Measurements from ENCODE around the gene RTN1. TPM values are rescaled to one million over a fixed set of nuclear protein-coding genes. Genes with fewer than 3 reads are reported as not detected.

RTN1 gene
- polyA plus RNA-seq, 1 experiment: 0.36 TPM

DNA sequence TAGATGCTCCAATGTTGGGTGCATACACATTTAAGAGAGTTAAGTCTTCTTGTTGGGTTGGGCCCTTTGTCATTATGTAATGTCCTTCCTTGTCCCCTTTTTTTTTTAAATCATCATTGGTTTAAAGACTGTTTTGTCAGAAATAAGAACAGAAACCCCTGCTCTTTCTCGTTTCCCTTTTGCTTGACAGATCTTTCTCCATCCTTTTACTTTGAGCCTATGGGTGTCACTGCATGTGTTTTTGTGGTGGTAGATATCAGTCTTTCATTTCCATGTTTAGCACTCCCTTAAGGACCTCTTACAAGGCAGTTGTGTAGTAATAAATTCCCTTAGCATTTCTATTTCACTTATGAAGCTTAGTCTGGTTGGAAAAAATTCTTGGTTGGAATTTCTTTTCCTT, 47.4 kb downstream of the RTN1 start:
- no peak for DNase-seq (ENCODE audit: low read depth)
- TF ChIP-seq, protein P1, sequence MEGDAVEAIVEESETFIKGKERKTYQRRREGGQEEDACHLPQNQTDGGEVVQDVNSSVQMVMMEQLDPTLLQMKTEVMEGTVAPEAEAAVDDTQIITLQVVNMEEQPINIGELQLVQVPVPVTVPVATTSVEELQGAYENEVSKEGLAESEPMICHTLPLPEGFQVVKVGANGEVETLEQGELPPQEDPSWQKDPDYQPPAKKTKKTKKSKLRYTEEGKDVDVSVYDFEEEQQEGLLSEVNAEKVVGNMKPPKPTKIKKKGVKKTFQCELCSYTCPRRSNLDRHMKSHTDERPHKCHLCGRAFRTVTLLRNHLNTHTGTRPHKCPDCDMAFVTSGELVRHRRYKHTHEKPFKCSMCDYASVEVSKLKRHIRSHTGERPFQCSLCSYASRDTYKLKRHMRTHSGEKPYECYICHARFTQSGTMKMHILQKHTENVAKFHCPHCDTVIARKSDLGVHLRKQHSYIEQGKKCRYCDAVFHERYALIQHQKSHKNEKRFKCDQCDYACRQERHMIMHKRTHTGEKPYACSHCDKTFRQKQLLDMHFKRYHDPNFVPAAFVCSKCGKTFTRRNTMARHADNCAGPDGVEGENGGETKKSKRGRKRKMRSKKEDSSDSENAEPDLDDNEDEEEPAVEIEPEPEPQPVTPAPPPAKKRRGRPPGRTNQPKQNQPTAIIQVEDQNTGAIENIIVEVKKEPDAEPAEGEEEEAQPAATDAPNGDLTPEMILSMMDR (IDR thresholded peaks at IDR 0.05; ENCODE audit: insufficient read depth, low read depth, low read length): no peak
- CTCF ChIA-PET: no interaction called here
- no peak overlapping the region for H3K4me3 ChIP-seq (ENCODE audit: low read depth, low read length)
- POLR2A ChIA-PET: no interaction called here
- H3K36me3 ChIP-seq (ENCODE audit: control insufficient read depth, insufficient read depth, low read length): no peaks in the 10 kb centered on the region
- no peaks in the 10 kb centered on the region for H3K27me3 ChIP-seq (ENCODE audit: control insufficient read depth, insufficient read depth, low read length)

DNA sequence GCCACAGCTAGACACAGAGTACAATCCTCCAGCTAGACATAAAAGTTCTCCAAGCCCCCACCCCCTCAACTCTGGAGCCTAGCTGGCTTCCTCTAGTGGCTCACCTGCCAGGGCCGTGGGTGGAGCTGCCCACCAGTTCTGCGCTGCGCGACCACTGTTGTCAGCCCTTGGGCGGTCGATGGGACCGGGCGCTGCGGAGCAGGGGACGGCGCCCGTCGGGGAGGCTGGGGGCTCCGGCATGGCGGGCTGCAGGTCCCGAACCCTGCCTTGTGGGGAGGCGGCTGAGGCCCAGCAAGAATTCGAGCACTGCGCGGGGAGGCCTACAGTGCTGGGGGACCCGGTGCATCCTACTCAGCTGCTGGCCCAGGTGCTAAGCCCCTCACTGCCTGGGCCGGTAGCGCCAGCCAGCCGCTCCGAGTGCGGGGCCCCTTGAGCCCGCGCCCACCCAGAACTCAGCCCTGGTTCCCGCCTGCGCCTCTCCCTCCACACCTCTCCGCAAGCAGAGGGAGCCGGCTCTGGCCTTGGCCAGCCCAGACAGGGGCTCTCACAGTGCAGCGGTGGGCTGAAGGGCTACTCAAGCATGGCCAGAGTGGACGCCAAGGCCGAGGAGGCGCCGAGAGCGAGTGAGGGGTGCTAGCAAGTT, 51.0 kb downstream of the RTN1 start:
- POLR2A ChIA-PET: no interaction called here
- TF ChIP-seq, protein P1 (IDR thresholded peaks at IDR 0.05; ENCODE audit: insufficient read depth, low read depth, low read length): no peak
- Histone ChIP-seq H3K27me3 (ENCODE audit: control insufficient read depth, insufficient read depth, low read length) (no peaks in the 10 kb centered on the region), H3K36me3 (ENCODE audit: control insufficient read depth, insufficient read depth, low read length) (no peaks in the 10 kb centered on the region), H3K4me3 (ENCODE audit: low read depth, low read length) (no peak overlapping the region)
- no peak for DNase-seq (ENCODE audit: low read depth)
- CTCF ChIA-PET: no interaction called here

DNA sequence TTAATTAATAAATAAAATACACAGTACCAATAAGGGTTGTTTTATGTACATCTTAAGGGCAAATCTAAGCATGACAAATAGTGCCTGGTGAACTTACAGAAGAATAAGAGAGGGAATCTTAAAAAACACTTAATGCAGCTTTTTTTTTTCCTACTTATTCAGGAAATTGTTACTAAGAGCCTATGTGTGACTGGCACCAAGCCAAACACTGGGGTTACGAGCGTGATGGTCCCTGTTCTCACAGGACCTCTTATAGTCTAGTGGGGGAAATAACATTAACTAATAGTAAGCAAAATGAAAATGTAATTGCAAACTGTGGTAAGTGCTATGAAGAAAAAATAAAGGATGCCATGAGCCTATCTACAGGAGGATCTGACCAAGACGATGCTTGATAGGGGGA, 53.6 kb downstream of the RTN1 start:
- Histone ChIP-seq H3K27me3 (ENCODE audit: control insufficient read depth, insufficient read depth, low read length) (no peaks in the 10 kb centered on the region), H3K36me3 (ENCODE audit: control insufficient read depth, insufficient read depth, low read length) (no peaks in the 10 kb centered on the region), H3K4me3 (ENCODE audit: low read depth, low read length) (no peak overlapping the region)
- ChIA-PET POLR2A (no interaction called here), CTCF (no interaction called here)
- no peak for DNase-seq (ENCODE audit: low read depth)
- TF ChIP-seq, protein P1 (IDR thresholded peaks at IDR 0.05; ENCODE audit: insufficient read depth, low read depth, low read length): no peak

DNA sequence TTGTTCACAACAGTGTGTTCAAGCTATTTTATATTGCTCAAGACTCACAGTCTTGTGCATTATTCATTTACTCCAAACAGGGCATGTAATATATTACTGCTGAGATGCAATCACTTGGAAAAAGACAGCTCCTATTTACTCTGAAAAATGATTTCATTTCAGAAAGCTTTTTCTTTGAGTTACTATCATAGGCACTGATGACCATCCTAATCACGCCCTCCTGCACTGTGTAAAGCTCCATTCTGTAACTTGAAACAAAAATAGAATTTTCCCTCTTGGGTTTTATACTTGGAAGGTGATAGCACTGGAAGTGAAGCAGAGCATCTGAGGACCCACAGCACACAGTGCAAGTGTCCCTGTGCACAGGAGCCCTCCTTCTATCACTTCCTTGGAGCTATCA, 55.6 kb downstream of the RTN1 start:
- CTCF ChIA-PET: no interaction called here

DNA sequence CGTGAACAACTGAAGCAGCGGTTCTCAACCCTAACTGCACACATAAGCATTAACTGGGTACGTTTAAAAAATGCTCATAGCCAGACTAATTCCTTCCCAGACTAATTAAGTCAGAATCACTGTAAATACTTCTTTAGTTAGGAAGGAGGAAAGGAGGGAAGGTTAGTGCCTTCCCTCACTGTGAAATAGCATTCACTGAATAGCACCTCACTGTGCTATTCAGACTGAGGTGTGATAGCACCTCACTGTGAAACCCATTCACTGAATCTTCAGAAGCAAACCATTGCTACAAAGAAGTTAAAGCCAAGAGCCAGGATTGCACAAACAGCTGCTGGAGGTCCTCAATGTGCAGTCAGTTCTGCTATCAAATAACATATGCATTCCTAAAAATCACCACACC, 58.8 kb downstream of the RTN1 start:
- TF ChIP-seq, protein P1 (IDR thresholded peaks at IDR 0.05; ENCODE audit: insufficient read depth, low read depth, low read length): no peak
- CTCF ChIA-PET: no interaction called here
- DNase-seq (ENCODE audit: low read depth): no peak

More for the DNA sequence above, 55.6 kb downstream of the RTN1 start:
- DNase-seq (ENCODE audit: low read depth): no peak
- no peaks in the 10 kb centered on the region for H3K27me3 ChIP-seq (ENCODE audit: control insufficient read depth, insufficient read depth, low read length)
- H3K4me3 ChIP-seq (ENCODE audit: low read depth, low read length): no peak overlapping the region
- POLR2A ChIA-PET: no interaction called here
- TF ChIP-seq, protein P1 (IDR thresholded peaks at IDR 0.05; ENCODE audit: insufficient read depth, low read depth, low read length): no peak
- no peaks in the 10 kb centered on the region for H3K36me3 ChIP-seq (ENCODE audit: control insufficient read depth, insufficient read depth, low read length)

More for the DNA sequence above, 58.8 kb downstream of the RTN1 start:
- Histone ChIP-seq H3K27me3 (ENCODE audit: control insufficient read depth, insufficient read depth, low read length) (no peaks in the 10 kb centered on the region), H3K36me3 (ENCODE audit: control insufficient read depth, insufficient read depth, low read length) (no peaks in the 10 kb centered on the region), H3K4me3 (ENCODE audit: low read depth, low read length) (no peak overlapping the region)
- POLR2A ChIA-PET: no interaction called here
